ENCODE results near the gene PTPRK. TPM values are rescaled to one million over a fixed set of nuclear protein-coding genes. Genes with fewer than 3 reads are reported as not detected.
"Not testable (repeated sequence)": the region's sequence is repeated elsewhere in the genome, so short reads cannot be mapped to it uniquely, and the experiment has no call there.

Gene PTPRK
- total RNA-seq, 2 experiments from 2014 or later, result 1.8 to 2.2 TPM

DNA sequence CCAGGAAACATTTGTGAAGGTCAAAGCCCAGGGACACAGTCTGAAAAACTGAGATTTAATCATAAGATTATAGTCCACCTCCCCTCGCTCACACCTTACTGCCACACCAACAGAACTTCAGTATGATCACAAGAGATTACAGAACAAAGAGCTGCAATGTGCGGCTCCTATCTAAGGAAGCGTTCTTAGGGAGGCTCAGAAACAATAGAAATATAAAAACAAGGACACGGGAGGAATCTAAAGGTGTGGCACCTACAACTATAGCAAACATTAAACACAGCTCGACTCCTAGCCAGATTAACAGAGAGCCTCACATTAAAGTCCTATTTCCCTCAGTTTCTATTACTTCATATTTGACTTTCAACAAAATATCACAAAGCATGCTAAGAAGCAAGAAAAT, 579.2 kb downstream of the PTPRK start:
- peaks cover 2% of the 10 kb centered on the region for H3K36me3 Mint-ChIP-seq
- H3K27me3 Mint-ChIP-seq, result no peaks in the 10 kb centered on the region
- H3K9me3 Mint-ChIP-seq, result peaks cover 5% of the 10 kb centered on the region
- no peak overlapping the region for H3K4me3 Mint-ChIP-seq
- no peak overlapping the region for H3K27ac Mint-ChIP-seq
- ChIA-PET CTCF (no interaction called here), POLR2A (no interaction called here)
- H3K4me1 Mint-ChIP-seq (ENCODE audit: low read depth), result peaks cover 34% of the 10 kb centered on the region
- no peak for DNase-seq
- intact Hi-C loops (cut with micrococcal nuclease), result no loop called here

DNA sequence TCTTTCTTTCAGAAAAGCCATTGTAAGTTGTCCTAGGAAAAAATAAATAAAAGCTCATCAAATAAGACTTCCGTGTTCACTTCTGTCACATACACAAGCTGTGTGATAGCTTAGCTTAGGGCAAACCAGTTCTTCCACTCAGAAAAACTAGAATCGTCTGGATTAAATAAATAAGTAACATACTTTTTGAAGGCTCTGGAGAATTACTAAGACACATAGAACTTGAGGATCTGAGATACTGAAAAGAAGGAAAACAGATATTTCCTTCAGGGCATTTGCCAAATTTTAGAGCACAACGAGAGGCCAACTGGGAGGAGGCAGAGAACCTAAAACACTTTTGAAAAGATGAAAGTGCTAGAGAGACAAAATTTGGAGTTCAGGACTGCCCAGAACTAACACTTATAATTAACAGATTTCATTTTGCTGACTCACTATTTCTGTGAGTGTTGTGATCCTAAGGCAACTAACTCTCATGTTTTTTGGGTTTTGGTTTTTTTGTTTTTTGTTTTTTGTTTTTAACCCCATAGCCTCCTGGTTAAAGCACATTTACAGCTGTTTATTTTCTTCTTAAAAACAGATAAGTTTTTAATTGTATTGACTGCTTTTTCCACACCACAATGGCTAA, 580.8 kb downstream of the PTPRK start:
- no peaks in the 10 kb centered on the region for H3K36me3 Mint-ChIP-seq
- H3K27me3 Mint-ChIP-seq, result no peaks in the 10 kb centered on the region
- no peak for DNase-seq
- intact Hi-C loops (cut with micrococcal nuclease), result loop anchor here (1.0 kb wide), 1 partner anchor 31 kb away; no protein-coding TSS in a partner anchor
- H3K4me3 Mint-ChIP-seq, result no peak overlapping the region
- H3K4me1 Mint-ChIP-seq (ENCODE audit: low read depth), result peaks cover 32% of the 10 kb centered on the region
- POLR2A ChIA-PET, result no interaction called here
- CTCF ChIA-PET, result interaction anchor here (0.6 to 1.1 kb wide), 3 partner anchors 11 to 84 kb away, joined by 3 to 6 read pairs (median 3); no protein-coding TSS in a partner anchor
- no peaks in the 10 kb centered on the region for H3K9me3 Mint-ChIP-seq
- peak overlapping the region; percentile 55 for H3K27ac Mint-ChIP-seq

DNA sequence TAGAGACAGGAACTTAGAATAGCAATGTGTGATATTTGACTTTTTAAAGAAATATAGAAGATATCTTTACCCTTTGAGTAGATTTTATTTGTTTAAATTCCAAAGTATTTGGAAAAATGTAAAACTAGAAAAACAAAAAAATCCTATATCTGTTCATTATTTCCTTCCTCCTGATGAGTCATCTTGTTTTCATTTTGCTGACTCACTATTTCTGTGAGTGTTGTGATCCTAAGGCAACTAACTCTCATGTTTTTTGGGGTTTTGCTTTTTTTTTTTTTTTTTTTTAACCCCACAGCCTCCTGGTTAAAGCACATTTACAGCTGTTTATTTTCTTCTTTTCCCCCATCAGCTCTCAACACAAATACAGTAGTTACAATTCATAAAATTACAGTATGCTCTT, 581.7 kb downstream of the PTPRK start:
- DNase-seq, result no peak
- H3K36me3 Mint-ChIP-seq, result peaks cover 1% of the 10 kb centered on the region
- intact Hi-C loops (cut with micrococcal nuclease), result loop anchor here (1.0 kb wide), 3 partner anchors 13 to 34 kb away; no protein-coding TSS in a partner anchor
- peaks cover 2% of the 10 kb centered on the region for H3K9me3 Mint-ChIP-seq
- peak overlapping the region; percentile 62 for H3K27ac Mint-ChIP-seq
- H3K4me1 Mint-ChIP-seq (ENCODE audit: low read depth), result peaks cover 41% of the 10 kb centered on the region
- ChIA-PET CTCF (interaction anchor here (0.6 to 1.1 kb wide), 2 partner anchors 11 to 65 kb away, joined by 3 read pairs; no protein-coding TSS in a partner anchor), POLR2A (no interaction called here)
- H3K4me3 Mint-ChIP-seq, result no peak overlapping the region
- no peaks in the 10 kb centered on the region for H3K27me3 Mint-ChIP-seq

DNA sequence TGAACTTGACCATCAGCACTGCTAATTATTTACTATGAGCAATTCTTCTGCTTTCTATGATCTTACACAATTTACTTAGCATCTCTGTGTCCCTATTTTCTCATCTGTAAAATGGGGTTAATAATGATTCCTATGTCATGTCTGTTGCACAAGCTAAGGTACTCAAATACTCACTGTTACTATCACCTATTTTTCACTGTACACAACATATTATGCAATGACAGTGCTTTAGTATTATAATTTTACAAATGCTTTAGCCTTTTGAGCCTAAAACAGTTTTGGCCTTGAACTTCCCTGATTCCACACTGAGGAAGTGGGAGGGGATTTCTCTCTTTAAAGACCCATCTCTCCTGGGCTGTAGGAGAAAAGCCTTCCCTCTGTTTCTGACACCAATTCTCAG, 582.7 kb downstream of the PTPRK start:
- H3K4me1 Mint-ChIP-seq (ENCODE audit: low read depth), result peaks cover 50% of the 10 kb centered on the region
- ChIA-PET CTCF (no interaction called here), POLR2A (no interaction called here)
- no peak for DNase-seq
- no peak overlapping the region for H3K27ac Mint-ChIP-seq
- intact Hi-C loops (cut with micrococcal nuclease), result loop anchor here (1.0 kb wide), 2 partner anchors 14 to 35 kb away; no protein-coding TSS in a partner anchor
- peaks cover 8% of the 10 kb centered on the region for H3K9me3 Mint-ChIP-seq
- H3K36me3 Mint-ChIP-seq, result peaks cover 8% of the 10 kb centered on the region
- no peaks in the 10 kb centered on the region for H3K27me3 Mint-ChIP-seq
- H3K4me3 Mint-ChIP-seq, result no peak overlapping the region

DNA sequence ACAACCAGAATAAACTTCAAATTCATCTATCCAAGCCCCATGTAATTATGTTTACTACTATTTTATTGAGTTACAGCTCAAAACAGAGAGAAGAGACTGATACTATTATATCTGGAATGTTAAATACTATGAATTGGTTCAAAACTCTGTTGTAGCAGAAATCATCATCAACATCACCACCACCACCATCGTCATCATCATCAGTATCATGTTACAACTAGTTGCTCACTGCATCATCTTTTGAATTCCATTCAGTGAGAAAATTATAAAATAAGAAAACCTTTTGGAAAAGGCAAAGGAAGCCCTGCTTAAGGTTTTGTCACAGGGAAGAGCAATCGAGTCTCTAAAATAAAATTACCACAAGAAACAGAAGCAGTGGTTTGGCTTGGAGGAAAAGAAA, 583.3 kb downstream of the PTPRK start:
- Mint-ChIP-seq H3K36me3 (peaks cover 12% of the 10 kb centered on the region), H3K4me1 (ENCODE audit: low read depth) (peaks cover 51% of the 10 kb centered on the region), H3K9me3 (peaks cover 14% of the 10 kb centered on the region), H3K27me3 (no peaks in the 10 kb centered on the region), H3K27ac (no peak overlapping the region), H3K4me3 (no peak overlapping the region)
- intact Hi-C loops (cut with micrococcal nuclease), result no loop called here
- POLR2A ChIA-PET, result no interaction called here
- DNase-seq, result no peak
- CTCF ChIA-PET, result interaction anchor here (1.0 kb wide), 1 partner anchor 35 kb away, joined by 3 read pairs; no protein-coding TSS in a partner anchor

DNA sequence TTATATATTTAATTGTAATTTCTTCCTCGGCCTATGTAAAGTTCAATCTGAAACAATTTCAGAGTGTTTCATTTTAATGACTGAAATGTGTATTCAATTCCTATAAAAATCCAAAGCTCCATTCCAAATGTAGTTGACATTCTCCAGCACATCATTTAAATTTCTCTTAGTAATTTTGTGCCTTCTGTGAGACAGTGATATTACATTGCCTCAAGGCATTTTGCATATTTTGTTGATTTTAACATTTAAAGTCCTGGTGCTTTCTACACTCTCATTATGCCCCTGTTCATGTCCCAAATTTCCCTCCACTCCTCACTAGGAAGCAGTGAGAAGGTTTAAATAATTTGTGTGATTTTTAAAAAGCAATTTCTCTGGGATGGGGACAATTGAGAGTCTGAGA, 585.4 kb downstream of the PTPRK start:
- Mint-ChIP-seq H3K27me3 (no peaks in the 10 kb centered on the region), H3K4me1 (ENCODE audit: low read depth) (peaks cover 51% of the 10 kb centered on the region), H3K27ac (peak overlapping the region; percentile 88), H3K9me3 (peaks cover 18% of the 10 kb centered on the region), H3K4me3 (peak overlapping the region; percentile 51), H3K36me3 (peaks cover 13% of the 10 kb centered on the region)
- intact Hi-C loops (cut with micrococcal nuclease), result loop anchor here (1.0 kb wide), 5 partner anchors 11 to 37 kb away; no protein-coding TSS in a partner anchor
- ChIA-PET POLR2A (interaction anchor here (0.6 to 1.6 kb wide), 9 partner anchors 9 to 41 kb away, joined by 3 to 4 read pairs (median 3); no protein-coding TSS in a partner anchor), CTCF (interaction anchor here (1.0 to 1.6 kb wide), 7 partner anchors 10 to 198 kb away, joined by 3 to 6 read pairs (median 3); no protein-coding TSS in a partner anchor)
- no peak for DNase-seq

DNA sequence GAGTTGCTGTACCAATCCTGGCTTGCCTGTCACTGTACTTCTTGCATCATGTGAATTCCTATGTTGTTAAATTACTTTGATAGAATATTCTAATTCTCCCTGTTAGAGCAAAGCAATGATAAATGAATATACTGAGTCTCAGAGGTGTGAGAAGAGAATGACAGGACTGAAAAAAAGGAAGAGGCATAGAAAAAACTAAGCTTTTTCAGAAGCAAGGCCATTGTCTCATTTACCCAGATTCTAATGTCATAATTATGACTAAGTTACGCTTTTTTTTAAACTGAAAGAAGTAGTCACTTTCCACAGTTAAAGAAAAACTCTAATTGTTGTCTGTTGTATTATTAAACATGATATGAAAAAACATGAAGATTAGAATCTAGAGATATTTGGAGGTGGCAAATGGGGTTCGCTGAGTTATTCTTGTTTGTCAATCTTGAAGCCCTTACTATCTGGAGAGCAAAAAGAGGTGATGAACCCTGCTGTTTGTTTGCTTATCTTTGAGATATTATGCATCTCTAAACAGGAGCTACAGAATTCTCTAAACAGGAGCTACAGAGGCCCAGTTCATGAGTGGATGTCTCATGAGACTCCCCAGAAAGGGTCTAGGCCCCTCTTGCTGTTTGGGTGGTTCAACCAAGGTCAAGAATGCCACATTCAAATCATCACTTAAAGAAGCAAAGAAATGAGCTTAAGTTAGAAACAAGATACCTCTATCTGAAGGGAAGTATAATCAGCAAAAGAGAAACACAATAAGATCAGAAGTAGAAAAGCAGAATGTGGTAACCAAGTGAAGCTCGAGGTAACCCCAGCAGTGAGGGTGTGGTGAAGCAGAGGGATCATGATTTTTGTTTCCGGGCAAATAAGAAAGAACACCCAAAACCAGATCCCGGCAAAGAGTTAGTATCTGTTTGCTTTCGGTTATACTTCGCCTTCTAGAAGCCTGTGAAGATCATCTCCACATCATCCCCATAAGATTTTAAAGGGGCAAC, 586.3 kb downstream of the PTPRK start:
- Mint-ChIP-seq H3K4me3 (peak overlapping the region; percentile 51), H3K27ac (peak overlapping the region; percentile 88), H3K27me3 (no peaks in the 10 kb centered on the region), H3K36me3 (peaks cover 13% of the 10 kb centered on the region), H3K9me3 (peaks cover 18% of the 10 kb centered on the region), H3K4me1 (ENCODE audit: low read depth) (peaks cover 45% of the 10 kb centered on the region)
- ChIA-PET POLR2A (interaction anchor here (0.9 to 1.6 kb wide), 8 partner anchors 9 to 40 kb away, joined by 3 to 4 read pairs (median 3); no protein-coding TSS in a partner anchor), CTCF (interaction anchor here (0.8 to 1.6 kb wide), 8 partner anchors 10 to 394 kb away, joined by 3 to 6 read pairs (median 3); no protein-coding TSS in a partner anchor)
- peak; percentile 69 for DNase-seq
- intact Hi-C loops (cut with micrococcal nuclease), result loop anchor here (1.0 kb wide), 5 partner anchors 10 to 38 kb away; no protein-coding TSS in a partner anchor

DNA sequence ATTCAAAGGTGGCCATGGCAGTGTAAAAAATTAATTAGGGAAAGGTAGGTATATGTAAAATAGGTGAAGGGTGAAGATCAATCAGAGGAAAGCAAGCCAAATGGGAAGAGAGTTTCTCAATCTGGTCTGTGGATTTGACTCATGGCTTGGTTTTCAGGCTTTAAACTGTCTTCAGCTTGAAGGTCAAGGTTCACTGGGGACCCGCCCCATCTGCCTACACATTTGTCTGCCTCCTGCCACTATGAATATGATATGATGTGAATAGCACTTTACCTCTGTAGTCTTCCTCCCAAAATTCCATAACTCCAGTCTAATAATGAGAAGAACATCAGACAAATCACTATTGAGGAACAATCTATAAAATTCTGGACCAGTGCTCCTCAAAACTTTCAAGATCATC, 587.3 kb downstream of the PTPRK start:
- intact Hi-C loops (cut with micrococcal nuclease), result no loop called here
- POLR2A ChIA-PET, result no interaction called here
- Mint-ChIP-seq H3K36me3 (peaks cover 18% of the 10 kb centered on the region), H3K4me1 (ENCODE audit: low read depth) (peaks cover 37% of the 10 kb centered on the region), H3K27ac (peak overlapping the region; percentile 49), H3K4me3 (no peak overlapping the region), H3K27me3 (no peaks in the 10 kb centered on the region), H3K9me3 (peaks cover 24% of the 10 kb centered on the region)
- DNase-seq, result no peak
- CTCF ChIA-PET, result no interaction called here

DNA sequence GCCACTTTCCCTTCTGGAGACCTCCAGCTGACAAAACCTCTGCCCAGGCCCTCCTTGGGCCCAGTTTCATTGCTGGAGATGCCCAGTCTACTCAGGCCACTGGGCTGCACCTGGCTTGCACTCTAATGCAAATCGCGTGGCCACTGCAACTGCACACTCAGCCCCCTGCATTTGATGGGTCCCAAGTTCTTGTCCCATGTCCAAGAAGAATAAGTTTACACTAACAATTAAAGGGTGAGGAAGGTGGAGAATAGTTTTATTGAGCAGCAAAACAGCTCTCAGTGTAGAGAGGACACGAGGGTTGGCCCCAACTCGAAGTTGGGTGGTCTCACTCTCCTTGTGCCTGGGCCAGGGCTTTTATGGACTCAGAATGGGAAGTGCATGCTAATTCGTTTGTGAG, 587.7 kb downstream of the PTPRK start:
- Mint-ChIP-seq H3K9me3 (peaks cover 26% of the 10 kb centered on the region), H3K27ac (peak overlapping the region; percentile 49), H3K4me3 (no peak overlapping the region), H3K27me3 (no peaks in the 10 kb centered on the region), H3K4me1 (ENCODE audit: low read depth) (peaks cover 34% of the 10 kb centered on the region), H3K36me3 (peaks cover 19% of the 10 kb centered on the region)
- POLR2A ChIA-PET, result no interaction called here
- DNase-seq, result no peak
- CTCF ChIA-PET, result no interaction called here
- intact Hi-C loops (cut with micrococcal nuclease), result no loop called here

DNA sequence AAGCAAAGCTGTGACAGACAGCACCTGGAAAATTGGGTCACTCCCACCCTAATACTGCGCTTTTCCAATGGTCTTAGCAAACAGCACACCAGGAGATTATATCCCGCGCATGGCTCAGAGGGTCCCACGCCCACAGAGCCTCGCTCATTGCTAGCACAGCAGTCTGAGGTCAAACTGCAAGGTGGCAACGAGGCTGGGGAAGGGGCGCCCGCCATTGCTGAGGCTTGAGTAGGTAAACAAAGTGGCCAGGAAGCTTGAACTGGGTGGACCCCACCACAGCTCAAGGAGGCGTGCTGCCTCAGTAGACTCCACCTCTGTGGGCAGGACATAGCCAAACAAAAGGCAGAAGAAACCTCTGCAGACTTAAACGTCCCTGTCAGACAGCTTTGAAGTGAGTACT, 594.0 kb downstream of the PTPRK start:
- H3K27ac Mint-ChIP-seq; intact Hi-C loops (cut with micrococcal nuclease); H3K4me3 Mint-ChIP-seq; H3K27me3 Mint-ChIP-seq; DNase-seq; H3K36me3 Mint-ChIP-seq; POLR2A ChIA-PET; CTCF ChIA-PET: not testable (repeated sequence)
- Mint-ChIP-seq H3K4me1 (ENCODE audit: low read depth) (peaks cover 39% of the 10 kb centered on the region), H3K9me3 (peaks cover 16% of the 10 kb centered on the region)

DNA sequence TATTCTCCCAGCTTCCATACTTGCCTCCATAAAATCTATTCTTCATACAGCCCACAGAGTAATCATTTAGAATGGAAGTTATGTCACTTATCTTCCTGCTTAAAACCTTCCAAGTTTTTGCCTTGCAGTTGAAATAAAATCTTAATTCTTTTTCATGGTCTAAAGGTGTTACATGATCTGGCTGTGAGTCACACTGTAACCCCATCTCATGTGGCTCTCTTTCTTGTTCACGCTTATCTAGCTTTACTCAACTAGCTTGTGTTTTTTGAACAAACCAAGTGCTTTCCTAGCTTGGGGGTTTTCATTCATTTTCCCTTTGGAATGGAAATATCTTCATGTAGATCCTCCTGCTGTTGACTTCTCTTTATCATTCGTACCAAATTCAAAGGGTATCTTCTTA, 596.0 kb downstream of the PTPRK start:
- H3K27me3 Mint-ChIP-seq, result no peaks in the 10 kb centered on the region
- peaks cover 56% of the 10 kb centered on the region for H3K4me1 Mint-ChIP-seq (ENCODE audit: low read depth)
- DNase-seq, result no peak
- H3K4me3 Mint-ChIP-seq, result no peak overlapping the region
- peaks cover 8% of the 10 kb centered on the region for H3K36me3 Mint-ChIP-seq
- H3K9me3 Mint-ChIP-seq, result peaks cover 13% of the 10 kb centered on the region
- H3K27ac Mint-ChIP-seq, result peak overlapping the region; percentile 9
- POLR2A ChIA-PET, result interaction anchor here (1.2 kb wide), 1 partner anchor 48 kb away, joined by 5 read pairs; no protein-coding TSS in a partner anchor
- CTCF ChIA-PET, result interaction anchor here (1.0 kb wide), 1 partner anchor 10 kb away, joined by 4 read pairs; no protein-coding TSS in a partner anchor
- intact Hi-C loops (cut with micrococcal nuclease), result loop anchor here (1.0 to 2.0 kb wide), 2 partner anchors 10 to 16 kb away; no protein-coding TSS in a partner anchor

Data from activated CD4-positive, alpha-beta memory T cell treated with anti-CD3 and anti-CD28 coated beads for 36 hours (primary cell).